Measurements from ENCODE around the gene TIPIN.

The TIPIN gene

DNA sequence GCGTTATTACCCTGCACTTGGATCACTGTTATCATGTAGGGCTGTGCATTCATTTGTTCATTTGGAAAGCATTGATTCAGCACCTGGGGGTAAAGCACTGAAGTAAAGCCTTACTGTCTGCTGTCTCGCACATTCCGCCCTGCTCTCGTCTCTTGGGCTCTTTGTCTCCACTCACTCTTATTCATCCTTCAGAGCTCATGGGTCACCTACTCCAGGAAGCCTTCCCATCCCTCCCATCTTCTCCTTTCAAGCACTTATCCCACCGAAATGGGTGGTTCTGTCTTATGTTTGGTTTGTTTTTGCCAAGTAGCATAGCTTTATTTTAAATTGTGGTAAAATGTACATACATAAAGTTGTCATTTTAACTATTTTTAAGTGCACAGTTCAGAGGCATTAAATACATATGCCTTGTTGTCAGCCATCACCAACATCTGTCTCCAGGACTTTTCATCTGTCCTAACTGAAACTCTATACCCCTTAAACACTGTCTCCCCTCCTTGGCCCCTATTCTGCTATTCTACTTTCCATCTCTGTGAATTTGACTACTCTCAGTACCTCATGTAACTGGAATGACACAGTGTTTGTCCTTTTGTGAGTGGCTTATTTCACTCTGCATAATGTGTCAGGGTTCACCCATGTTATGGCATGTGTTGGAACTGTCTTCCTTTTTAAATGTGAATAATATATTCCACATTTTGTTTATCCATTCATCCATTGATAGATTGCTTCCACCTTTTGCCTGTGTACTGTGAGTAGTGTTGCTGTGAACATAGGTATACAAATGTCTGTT, 53.8 kb downstream of the TIPIN start:
- no peak for DNase-seq (ENCODE audit: low spot score)

DNA sequence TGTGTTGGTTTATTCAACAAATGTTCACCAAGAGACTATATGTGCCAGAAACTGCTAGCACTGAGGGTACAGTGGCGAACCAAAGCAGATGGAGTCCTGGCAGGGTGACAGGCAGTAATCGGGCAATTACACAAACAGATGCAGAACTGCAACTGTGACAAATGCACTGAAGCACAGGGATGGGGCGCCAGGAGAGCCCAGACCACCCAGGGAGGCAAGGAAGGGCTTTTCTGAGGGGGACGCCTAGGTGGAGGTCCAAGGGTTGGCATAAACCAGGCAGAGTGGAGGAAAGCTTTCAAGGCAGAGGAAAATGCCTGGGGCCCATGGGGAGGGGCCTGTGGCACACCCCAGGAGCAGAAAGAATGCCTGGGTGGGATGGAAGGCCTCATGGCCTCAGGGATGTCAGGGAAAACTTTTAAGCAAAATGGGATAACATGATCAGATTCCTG, 57.7 kb downstream of the TIPIN start:
- DNase-seq (ENCODE audit: low spot score), result no peak

GRCh38 chr15:66296186-66296585, 60.3 kb downstream of the TIPIN start:
- DNase-seq (ENCODE audit: low spot score), result no peak

- DNase-seq (ENCODE audit: low spot score), result no peak
These were observed 61.6 kb downstream of the TIPIN start for GRCh38 chr15:66294932-66295235.

DNA sequence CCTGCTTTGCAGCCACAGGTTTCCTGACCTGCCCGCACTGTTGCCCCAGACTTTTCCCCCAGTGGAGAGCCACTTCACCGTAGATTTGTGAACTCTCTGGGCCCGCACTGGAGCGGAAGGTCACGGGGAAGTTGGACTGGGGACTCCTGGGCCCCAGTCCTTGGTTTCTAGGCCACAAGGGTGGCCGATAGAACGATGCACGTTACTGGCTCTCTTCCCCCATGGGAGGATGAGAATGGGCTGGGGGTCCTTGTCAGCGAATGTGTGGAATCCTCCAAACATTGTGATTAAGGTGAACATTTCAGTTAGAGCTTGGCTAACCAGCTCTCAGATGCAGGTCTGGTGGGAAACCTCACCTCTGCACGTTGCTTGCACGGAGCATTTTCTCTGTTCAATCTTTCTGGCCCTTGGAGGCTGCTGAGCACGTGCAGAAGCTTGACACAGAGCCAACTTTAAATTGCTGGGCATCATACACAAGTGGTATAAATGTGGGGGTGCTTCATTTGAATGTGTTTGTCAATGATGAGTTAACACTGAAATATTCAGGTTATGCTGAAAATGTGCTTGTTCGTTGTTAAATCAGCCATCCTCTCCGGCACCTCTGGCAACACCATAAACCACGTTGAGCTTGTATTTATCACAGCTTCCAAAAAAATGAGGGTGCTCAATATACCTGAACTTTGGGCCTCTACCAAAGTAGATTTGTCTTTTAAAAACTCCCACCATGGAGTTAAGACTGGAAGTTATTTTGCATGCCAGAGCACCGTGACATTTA, 62.1 kb downstream of the TIPIN start:
- DNase-seq (ENCODE audit: low spot score), result peak; percentile 26

DNA sequence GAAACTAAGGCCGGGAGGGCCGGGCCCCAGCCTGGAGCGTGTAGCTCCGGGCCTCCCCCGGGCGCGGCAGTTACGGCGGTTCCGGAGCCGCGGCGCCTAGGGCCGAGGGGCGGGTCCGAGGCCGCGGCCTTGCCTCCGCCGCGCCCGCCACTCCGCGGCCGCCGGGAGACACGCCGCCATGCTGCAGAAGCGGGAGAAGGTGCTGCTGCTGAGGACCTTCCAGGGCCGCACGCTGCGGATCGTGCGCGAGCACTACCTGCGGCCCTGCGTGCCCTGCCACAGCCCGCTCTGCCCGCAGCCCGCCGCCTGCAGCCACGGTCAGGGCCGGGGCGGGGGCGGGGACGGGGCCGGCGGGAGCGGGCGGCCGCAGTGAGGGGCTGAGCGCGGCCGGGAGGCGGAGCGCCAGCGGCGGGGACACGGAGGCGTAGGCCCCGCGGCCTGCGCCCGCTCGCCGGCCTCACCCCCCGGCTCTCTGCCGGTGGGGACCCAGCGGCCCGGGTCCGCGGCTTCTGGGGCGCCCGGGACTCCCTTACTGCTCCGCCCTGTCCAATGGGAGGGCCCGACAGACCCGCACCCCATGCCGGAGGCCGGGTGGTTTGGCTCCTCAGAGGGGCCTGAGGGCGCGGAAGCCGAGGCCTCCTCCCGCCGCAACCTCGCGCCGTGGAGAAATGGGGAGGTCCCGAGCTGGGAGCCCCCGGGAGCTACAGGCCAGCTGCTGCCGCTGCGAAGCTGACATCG, 62.9 kb downstream of the TIPIN start, which contains the start of gene DIS3L:
DIS3L (plus strand) TSS at position 150 of the 738 bp plus-strand sequence; CDS start at position 179, 29 bp downstream.
- DNase-seq (ENCODE audit: low spot score), result peak; percentile 68

- DNase-seq (ENCODE audit: low spot score), result peak; percentile 25
These were observed 63.7 kb downstream of the TIPIN start for GRCh38 chr15:66292571-66293418.

- peak; percentile 42 for DNase-seq (ENCODE audit: low spot score)
These were observed 64.5 kb downstream of the TIPIN start for GRCh38 chr15:66291816-66292570.

DNA sequence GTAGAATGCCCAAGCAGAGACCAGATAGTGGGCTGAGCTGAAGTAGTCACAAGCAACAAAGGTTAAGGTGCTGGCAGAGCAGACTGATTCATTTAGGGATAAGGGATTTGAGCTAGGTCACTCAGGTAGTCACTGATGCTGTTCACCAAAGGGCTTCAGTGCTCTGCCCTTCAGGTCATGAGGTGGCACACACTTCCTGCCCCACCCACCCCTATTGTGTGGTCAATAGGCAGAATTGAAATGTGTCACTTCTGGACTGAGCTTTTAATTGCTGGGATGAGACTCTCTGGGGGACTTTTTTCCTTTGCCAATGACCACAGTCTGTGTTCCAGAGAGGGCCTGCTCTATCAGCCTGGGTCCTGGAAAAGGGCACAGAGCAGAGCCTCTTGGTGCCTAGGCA, 66.0 kb downstream of the TIPIN start:
- no peak for DNase-seq (ENCODE audit: low spot score)

DNA sequence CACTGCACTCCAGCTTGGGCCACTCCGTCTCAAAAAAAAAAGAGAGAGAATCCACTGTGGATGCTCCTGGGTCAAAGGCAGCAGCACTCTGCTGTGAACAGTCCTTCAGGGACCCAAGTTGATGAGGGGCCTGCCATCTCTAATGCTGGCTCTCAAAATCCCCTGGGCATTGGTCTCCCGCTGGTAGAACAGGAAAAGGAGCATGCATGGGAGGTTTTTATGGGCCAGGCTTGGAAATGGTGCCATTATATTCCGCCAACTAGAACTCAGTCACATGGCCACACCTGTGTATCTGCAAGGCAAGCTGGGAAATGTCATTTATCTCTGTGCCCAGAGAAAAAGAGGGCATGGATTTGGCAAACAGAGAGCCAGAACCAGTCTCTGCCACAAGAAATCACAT, 66.5 kb downstream of the TIPIN start:
- no peak for DNase-seq (ENCODE audit: low spot score)

DNA sequence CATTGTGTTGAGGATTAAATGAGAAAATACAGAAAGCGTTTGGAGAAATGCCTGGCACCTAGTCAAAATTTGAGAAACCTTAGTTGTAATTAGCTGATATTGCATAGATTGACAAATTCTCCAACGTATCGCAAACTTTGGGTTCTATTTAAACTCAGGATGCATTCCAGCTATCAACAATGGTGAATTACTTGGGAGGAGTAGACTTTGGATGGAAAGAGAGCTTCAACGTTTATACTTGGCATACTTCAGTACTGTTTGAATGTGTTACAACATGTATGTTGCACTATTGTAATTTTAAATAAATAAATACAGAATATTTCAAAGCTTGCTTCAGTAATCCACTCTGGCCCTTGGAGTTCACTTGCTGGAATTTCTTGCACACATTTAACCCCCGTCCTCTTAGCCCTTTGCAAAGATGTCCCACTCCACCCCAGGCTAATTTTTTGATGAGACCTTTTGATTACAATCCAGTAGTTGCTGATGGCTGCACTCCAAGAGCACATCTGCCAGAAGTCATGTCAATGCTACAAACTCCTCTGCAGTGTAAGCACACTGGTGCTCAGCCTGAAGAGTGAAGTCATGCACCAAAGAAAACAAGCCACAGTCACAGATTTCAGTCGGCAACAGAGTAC, 67.8 kb downstream of the TIPIN start:
- no peak for DNase-seq (ENCODE audit: low spot score)

DNA sequence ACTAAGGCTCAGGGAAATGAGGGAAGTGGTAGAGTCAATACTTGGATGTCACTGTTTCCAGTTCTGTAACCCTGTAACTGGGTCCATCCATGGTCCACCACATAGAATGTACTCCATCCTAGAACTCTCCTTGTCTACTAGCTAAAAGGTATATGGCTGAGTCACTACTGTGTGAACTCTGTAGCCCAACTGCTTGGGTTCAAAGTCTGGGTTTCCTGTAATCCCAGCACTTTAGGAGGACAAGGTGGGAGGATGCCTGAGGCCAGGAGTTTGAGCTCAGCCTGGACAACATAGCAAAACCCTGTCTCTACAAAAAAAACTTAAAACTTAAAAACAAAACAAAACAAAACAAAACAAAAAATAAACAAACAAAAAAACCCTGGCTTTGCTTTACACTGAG, 68.4 kb downstream of the TIPIN start:
- DNase-seq (ENCODE audit: low spot score), result no peak

DNA sequence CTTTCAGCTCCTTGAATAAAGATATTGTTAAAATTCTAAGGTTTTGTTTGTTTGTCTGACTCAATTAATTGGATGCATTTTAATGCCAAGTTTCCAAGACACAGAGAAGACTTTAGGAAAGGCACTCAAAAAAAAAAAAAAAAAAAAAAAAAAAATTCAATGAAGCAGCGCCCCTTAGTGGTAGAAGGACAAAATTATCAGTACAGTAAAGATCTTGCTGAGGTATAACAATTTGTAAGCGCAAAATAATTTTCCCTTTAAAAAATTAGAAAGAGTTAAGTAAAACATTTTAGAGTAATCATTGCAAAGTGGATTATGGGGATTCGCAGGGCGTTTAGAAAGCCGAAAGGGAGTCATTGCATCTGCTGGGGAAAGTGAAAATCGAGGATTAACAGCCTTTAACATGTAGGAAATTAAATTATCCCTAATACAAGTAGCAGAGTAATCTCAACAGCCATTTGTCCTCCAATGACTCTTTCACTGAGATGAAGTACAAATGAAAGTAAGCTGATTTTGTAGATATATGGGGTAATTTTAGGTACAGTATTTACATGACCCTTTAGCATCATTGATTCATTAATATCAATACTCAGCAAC, 68.9 kb downstream of the TIPIN start:
- DNase-seq (ENCODE audit: low spot score), result peak; percentile 73
